Neural progenitor cell (in vitro differentiated cells): ENCODE results near the gene SYTL2. TPM values are rescaled to one million over a fixed set of nuclear protein-coding genes. Genes with fewer than 3 reads are reported as not detected.
"Not testable (repeated sequence)": the region's sequence is repeated elsewhere in the genome, so short reads cannot be mapped to it uniquely, and the experiment has no call there.

Experiments used
- DNase-seq: peaks from one replicate; pipeline ENCODE4 v3.0.0-alpha.2; 2016; ENCODE audit warnings: low spot score
- H2AFZ ChIP-seq: fragments of 200-600 bp; sonication (generic); replicated peaks from 2 replicates; pipeline ENCODE4 v1.6.1; 2016; ENCODE audit warnings: antibody characterized with exemption
- H3F3A ChIP-seq: fragments of 200-600 bp; sonication (generic); 2 replicates; pipeline ENCODE4 v1.6.1; 2016; ENCODE audit warnings: antibody characterized with exemption, low read depth
- H3K27ac ChIP-seq: fragments of 200-600 bp; sonication (generic); 2 replicates; pipeline ENCODE4 v1.5.1; 2016; ENCODE audit warnings: mild to moderate bottlenecking
- H3K27me3 ChIP-seq: fragments of 200-600 bp; sonication (generic); 2 replicates; pipeline ENCODE4 v1.6.1; 2016; ENCODE audit warnings: mild to moderate bottlenecking, moderate library complexity
- H3K36me3 ChIP-seq: fragments of 200-600 bp; sonication (generic); 2 replicates; pipeline ENCODE4 v1.5.1; 2016
- H3K4me1 ChIP-seq: fragments of 200-600 bp; sonication (generic); 2 replicates; pipeline ENCODE4 v1.6.1; 2016; ENCODE audit warnings: mixed run types
- H3K4me2 ChIP-seq: fragments of 200-600 bp; sonication (generic); 2 replicates; pipeline ENCODE4 v1.6.1; 2016
- H3K4me3 ChIP-seq: fragments of 200-600 bp; sonication (generic); 2 replicates; pipeline ENCODE4 v1.5.1; 2016
- H3K79me2 ChIP-seq: fragments of 200-600 bp; sonication (generic); 2 replicates; pipeline ENCODE4 v1.6.1; 2016; ENCODE audit warnings: low read depth
- H3K9ac ChIP-seq: fragments of 200-600 bp; sonication (generic); 2 replicates; pipeline ENCODE4 v1.6.1; 2016
- H3K9me3 ChIP-seq: fragments of 200-600 bp; sonication (generic); 2 replicates; pipeline ENCODE4 v1.5.1; 2016; ENCODE audit warnings: low read depth
- H4K20me1 ChIP-seq: fragments of 200-600 bp; sonication (generic); 2 replicates; pipeline ENCODE4 v1.6.1; 2016; ENCODE audit warnings: low read depth
- H3K27ac Mint-ChIP-seq: 3 replicates; pipeline ENCODE4 v1.8.0; 2021; ENCODE audit warnings: mixed read lengths
- H3K27me3 Mint-ChIP-seq: 2 replicates; pipeline ENCODE4 v1.8.0; 2022; ENCODE audit warnings: low read depth, mild to moderate bottlenecking, inconsistent platforms, moderate library complexity, mixed read lengths; ENCODE audit not compliant: insufficient read depth
- H3K36me3 Mint-ChIP-seq: 3 replicates; pipeline ENCODE4 v1.8.0; 2021; ENCODE audit warnings: mixed read lengths
- H3K4me1 Mint-ChIP-seq: 3 replicates; pipeline ENCODE4 v1.8.0; 2021; ENCODE audit warnings: mixed read lengths
- H3K4me3 Mint-ChIP-seq: 3 replicates; pipeline ENCODE4 v1.8.0; 2021; ENCODE audit warnings: mild to moderate bottlenecking, moderate library complexity, mixed read lengths
- H3K9me3 Mint-ChIP-seq: 3 replicates; pipeline ENCODE4 v1.8.0; 2020; ENCODE audit warnings: mixed read lengths
- CTCF ChIP-seq: fragments of 200-600 bp; sonication (generic); IDR thresholded peaks from 2 replicates; pipeline ENCODE4 v1.5.1; 2017; ENCODE audit warnings: antibody characterized with exemption, mild to moderate bottlenecking
- EZH2 ChIP-seq: fragments of 200-600 bp; sonication (generic); IDR thresholded peaks from 2 replicates; pipeline ENCODE4 v1.6.1; 2017; ENCODE audit warnings: antibody characterized with exemption, mild to moderate bottlenecking, moderate library complexity
- EZH2phosphoT487 ChIP-seq: fragments of 200-600 bp; sonication (generic); IDR thresholded peaks from 2 replicates; pipeline ENCODE4 v1.6.1; 2017; ENCODE audit warnings: antibody characterized with exemption
- total RNA-seq: library from RNA; depleted of rRNA; stranded (reverse); fragments of >200 nt; gene quantifications from 2 replicates; pipeline ENCODE4 v1.2.3, GENCODE V29; 2015; ENCODE audit warnings: low replicate concordance

The SYTL2 gene
- total RNA-seq, 1 donor from 2014 or later = 34.1 TPM

DNA sequence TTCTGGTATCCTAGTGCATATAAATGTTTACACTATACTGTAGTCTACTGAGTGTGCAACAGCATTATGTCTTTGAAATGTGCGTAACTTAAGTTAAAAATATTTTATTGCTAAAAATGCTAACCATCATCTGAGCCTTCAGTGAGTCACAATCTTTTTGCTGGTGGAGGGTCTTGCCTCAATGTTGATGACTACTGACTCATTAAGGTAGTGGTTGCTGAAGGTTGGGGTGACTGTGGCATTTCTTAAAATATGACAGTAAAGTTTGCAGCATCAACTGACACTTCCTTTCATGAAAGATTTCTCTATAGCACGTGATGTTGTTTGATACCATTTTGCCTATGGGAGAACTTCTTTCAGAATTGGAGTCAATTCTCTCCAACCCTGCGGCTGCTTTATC is 137.5 kb downstream of the SYTL2 start:
- H3K27ac Mint-ChIP-seq = no peak overlapping the region
- Histone ChIP-seq H2AFZ (no peak overlapping the region), H3K4me2 (no peak overlapping the region), H4K20me1 (no peaks in the 10 kb centered on the region), H3K9me3 (no peaks in the 10 kb centered on the region), H3K9ac (no peak overlapping the region), H3K27me3 (no peaks in the 10 kb centered on the region), H3K4me3 (no peak overlapping the region), H3K36me3 (no peaks in the 10 kb centered on the region), H3F3A (no peaks in the 10 kb centered on the region), H3K79me2 (no peaks in the 10 kb centered on the region), H3K27ac (no peak overlapping the region), H3K4me1 (peaks cover under 1% of the 10 kb centered on the region)
- no peaks in the 10 kb centered on the region for H3K9me3 Mint-ChIP-seq
- DNase-seq = no peak
- H3K27me3 Mint-ChIP-seq = peaks cover 2% of the 10 kb centered on the region
- no peaks in the 10 kb centered on the region for H3K4me1 Mint-ChIP-seq
- TF ChIP-seq EZH2phosphoT487 = no peak
- TF ChIP-seq EZH2 = no peak
- TF ChIP-seq CTCF = no peak
- H3K36me3 Mint-ChIP-seq = no peaks in the 10 kb centered on the region
- no peak overlapping the region for H3K4me3 Mint-ChIP-seq

GRCh38 chr11:85672105-85672902 is 138.6 kb downstream of the SYTL2 start:
- Histone ChIP-seq H3K27ac (no peak overlapping the region), H3K4me2 (no peak overlapping the region), H3K4me3 (no peak overlapping the region), H3K79me2 (no peaks in the 10 kb centered on the region), H4K20me1 (no peaks in the 10 kb centered on the region), H3K36me3 (no peaks in the 10 kb centered on the region), H3K9me3 (no peaks in the 10 kb centered on the region), H3K9ac (no peak overlapping the region), H3K4me1 (no peaks in the 10 kb centered on the region), H3K27me3 (no peaks in the 10 kb centered on the region), H3F3A (no peaks in the 10 kb centered on the region), H2AFZ (no peak overlapping the region)
- no peaks in the 10 kb centered on the region for H3K9me3 Mint-ChIP-seq
- H3K4me3 Mint-ChIP-seq = no peak overlapping the region
- TF ChIP-seq EZH2 (no peak), EZH2phosphoT487 (no peak), CTCF (no peak)
- DNase-seq = no peak
- H3K27me3 Mint-ChIP-seq = peaks cover 2% of the 10 kb centered on the region
- H3K36me3 Mint-ChIP-seq = no peaks in the 10 kb centered on the region
- H3K4me1 Mint-ChIP-seq = no peaks in the 10 kb centered on the region
- H3K27ac Mint-ChIP-seq = no peak overlapping the region

GRCh38 chr11:85670949-85671663 is 139.8 kb downstream of the SYTL2 start:
- not testable (repeated sequence) for H3K36me3 ChIP-seq, H3K4me2 ChIP-seq, H3K27ac ChIP-seq, H4K20me1 ChIP-seq, H3K4me1 Mint-ChIP-seq, H3K9ac ChIP-seq, DNase-seq, H3K27me3 ChIP-seq, H3K79me2 ChIP-seq, H3K27me3 Mint-ChIP-seq, H3K4me3 Mint-ChIP-seq, H3K36me3 Mint-ChIP-seq, H2AFZ ChIP-seq, H3F3A ChIP-seq, H3K4me3 ChIP-seq, H3K9me3 ChIP-seq, H3K4me1 ChIP-seq, H3K9me3 Mint-ChIP-seq, H3K27ac Mint-ChIP-seq

DNA sequence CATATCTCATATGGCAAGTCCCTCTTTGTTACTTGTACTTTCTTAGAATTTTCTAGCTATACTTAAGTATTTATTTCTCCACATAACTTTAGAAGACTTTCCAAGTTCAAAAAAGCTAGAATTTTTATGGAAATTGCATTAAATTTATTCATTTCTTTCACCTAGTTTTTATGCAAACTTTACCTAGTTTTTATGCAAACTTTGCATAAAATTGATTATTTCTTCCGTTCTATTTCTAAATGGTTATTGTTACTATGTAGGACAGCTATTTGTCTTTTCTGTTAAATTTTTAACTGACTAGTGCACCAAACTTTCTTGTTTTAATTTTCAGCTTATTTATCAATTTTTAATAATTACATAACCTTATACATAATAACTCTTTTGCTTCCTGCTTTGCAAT is 142.8 kb downstream of the SYTL2 start:
- H3K4me3 ChIP-seq = no peak overlapping the region
- no peak overlapping the region for H3K4me2 ChIP-seq
- H3K9me3 ChIP-seq = no peaks in the 10 kb centered on the region
- H2AFZ ChIP-seq = no peak overlapping the region
- DNase-seq = no peak
- no peak for TF ChIP-seq CTCF
- TF ChIP-seq EZH2 = no peak
- no peak for TF ChIP-seq EZH2phosphoT487
- H3K9ac ChIP-seq = no peak overlapping the region
- peaks cover 3% of the 10 kb centered on the region for H3K27me3 Mint-ChIP-seq
- peaks cover 23% of the 10 kb centered on the region for H3F3A ChIP-seq
- H3K4me1 ChIP-seq = peaks cover 8% of the 10 kb centered on the region
- no peak overlapping the region for H3K4me3 Mint-ChIP-seq
- no peak overlapping the region for H3K27ac Mint-ChIP-seq
- H3K27me3 ChIP-seq = no peaks in the 10 kb centered on the region
- H3K36me3 Mint-ChIP-seq = peaks cover 9% of the 10 kb centered on the region
- no peaks in the 10 kb centered on the region for H3K9me3 Mint-ChIP-seq
- H3K79me2 ChIP-seq = peaks cover 20% of the 10 kb centered on the region
- H3K4me1 Mint-ChIP-seq = peaks cover 14% of the 10 kb centered on the region
- H3K27ac ChIP-seq = no peak overlapping the region
- peaks cover under 1% of the 10 kb centered on the region for H3K36me3 ChIP-seq
- H4K20me1 ChIP-seq = peaks cover 15% of the 10 kb centered on the region
